Fibroblast of lung (primary cell): Measurements from ENCODE around the gene ADH5.

Experiments
- EZH2 ChIP-seq: IDR thresholded peaks from 2 replicates; pipeline ENCODE4 v1.5.1; 2012; ENCODE audit warnings: low read length, control low read depth, mild to moderate bottlenecking; ENCODE audit errors: missing control alignments
- TF ChIP-seq, protein P1 (sequence below), 2 donors: IDR thresholded peaks in 1 of 2; conservative IDR thresholded peaks in 1 of 2; 1 replicate in 1 of 2; 2 replicates in 1 of 2; pipeline ENCODE4 v1.5.1; 2011 to 2012; ENCODE audit warnings: low read length in 2 of 2, control low read depth in 1 of 2, inconsistent platforms in 1 of 2, low read depth in 1 of 2, mild to moderate bottlenecking in 1 of 2

DNA sequence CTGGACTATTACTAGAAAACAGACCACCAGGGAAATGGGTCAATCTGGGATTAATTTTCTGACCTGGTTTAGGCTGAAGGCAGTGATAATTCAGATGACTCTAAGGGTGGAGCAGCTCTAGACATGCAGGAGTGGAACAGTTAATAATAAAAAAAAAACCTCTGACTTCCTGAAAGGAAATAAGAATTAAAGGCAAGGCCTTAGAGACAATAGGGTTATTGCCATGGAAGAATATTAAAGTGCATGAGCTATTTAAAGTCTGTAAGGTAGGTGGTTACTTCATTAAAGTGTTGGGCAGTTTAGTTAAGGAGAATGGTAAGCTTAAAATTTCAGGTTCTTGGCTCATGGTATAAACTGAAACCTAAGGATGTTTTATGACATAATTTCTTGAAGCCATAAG lies 14.6 kb upstream of the ADH5 start:
- TF ChIP-seq, protein P1, sequence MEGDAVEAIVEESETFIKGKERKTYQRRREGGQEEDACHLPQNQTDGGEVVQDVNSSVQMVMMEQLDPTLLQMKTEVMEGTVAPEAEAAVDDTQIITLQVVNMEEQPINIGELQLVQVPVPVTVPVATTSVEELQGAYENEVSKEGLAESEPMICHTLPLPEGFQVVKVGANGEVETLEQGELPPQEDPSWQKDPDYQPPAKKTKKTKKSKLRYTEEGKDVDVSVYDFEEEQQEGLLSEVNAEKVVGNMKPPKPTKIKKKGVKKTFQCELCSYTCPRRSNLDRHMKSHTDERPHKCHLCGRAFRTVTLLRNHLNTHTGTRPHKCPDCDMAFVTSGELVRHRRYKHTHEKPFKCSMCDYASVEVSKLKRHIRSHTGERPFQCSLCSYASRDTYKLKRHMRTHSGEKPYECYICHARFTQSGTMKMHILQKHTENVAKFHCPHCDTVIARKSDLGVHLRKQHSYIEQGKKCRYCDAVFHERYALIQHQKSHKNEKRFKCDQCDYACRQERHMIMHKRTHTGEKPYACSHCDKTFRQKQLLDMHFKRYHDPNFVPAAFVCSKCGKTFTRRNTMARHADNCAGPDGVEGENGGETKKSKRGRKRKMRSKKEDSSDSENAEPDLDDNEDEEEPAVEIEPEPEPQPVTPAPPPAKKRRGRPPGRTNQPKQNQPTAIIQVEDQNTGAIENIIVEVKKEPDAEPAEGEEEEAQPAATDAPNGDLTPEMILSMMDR (conservative IDR thresholded peaks at IDR 0.05 in 1 of 2, IDR thresholded peaks at IDR 0.05 in 1 of 2; ENCODE audit: low read depth in 1 of 2, low read length in 2 of 2), result no peak
- TF ChIP-seq EZH2, result no peak
